Transverse colon (tissue), 4 donors: ENCODE results near the gene GSG1L.

Source experiments
- POLR2A ChIP-seq: fragments of 450-650 bp; IDR thresholded peaks from one replicate; pipeline ENCODE4 v1.6.1; 2016; ENCODE audit warnings: antibody characterized with exemption, mild to moderate bottlenecking, moderate library complexity
- POLR2AphosphoS5 ChIP-seq, 3 donors: sonication (generic); formaldehyde crosslinking; IDR thresholded peaks; one replicate each; pipeline ENCODE4 v1.6.1; 2016; ENCODE audit warnings: antibody characterized with exemption in 3 of 3
- TF ChIP-seq, protein P1 (sequence below), 5 experiments: fragments of 200-600 bp in 3 of 5; fragments of 450-650 bp in 2 of 5; sonication (generic) in 3 of 5; IDR thresholded peaks; 1 replicate in 2 of 5; 2 replicates in 3 of 5; pipeline ENCODE4 v1.5.1; 2016 to 2017; ENCODE audit warnings: antibody characterized with exemption in 5 of 5, inconsistent platforms in 3 of 5, mild to moderate bottlenecking in 2 of 5, moderate library complexity in 1 of 5

DNA sequence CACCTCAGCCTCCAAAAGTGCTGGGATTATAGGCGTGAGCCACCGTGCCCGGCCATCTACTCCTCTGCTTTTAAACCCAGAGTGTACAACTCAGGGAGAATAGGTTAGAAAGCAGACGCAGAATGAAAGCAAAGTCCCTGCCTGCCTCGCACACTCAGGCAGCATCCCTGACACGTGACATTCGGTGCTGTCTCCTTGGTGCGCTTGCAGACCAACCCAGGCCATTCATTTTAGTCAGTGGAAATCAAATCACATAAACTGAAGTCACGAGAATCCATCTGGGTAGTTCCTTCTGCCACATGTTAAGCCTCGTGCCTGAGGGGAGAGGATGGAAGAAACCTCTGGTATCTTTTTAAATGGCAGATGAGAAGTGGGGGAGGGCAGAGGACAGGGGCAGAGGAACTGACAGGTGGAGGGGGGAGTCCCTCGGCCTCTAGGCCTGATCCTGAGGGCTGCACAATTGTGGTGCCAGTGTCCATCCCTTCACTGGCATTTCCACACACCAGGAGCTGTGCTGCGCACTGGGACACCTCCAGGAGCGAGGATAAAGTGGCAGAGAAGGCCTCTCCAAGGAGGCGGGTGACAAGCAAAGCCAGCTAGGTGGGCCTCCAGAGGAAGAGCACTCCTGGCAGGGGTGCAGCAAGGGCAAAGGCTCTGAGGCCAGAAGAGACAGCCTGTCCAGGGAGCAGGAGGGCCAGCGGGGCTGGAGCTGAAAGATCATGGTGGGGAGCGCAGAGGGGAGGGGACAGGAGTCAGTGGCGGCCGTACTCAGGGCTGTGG, 317.2 kb downstream of the GSG1L start:
- TF ChIP-seq POLR2A = no peak
- TF ChIP-seq, protein P1, sequence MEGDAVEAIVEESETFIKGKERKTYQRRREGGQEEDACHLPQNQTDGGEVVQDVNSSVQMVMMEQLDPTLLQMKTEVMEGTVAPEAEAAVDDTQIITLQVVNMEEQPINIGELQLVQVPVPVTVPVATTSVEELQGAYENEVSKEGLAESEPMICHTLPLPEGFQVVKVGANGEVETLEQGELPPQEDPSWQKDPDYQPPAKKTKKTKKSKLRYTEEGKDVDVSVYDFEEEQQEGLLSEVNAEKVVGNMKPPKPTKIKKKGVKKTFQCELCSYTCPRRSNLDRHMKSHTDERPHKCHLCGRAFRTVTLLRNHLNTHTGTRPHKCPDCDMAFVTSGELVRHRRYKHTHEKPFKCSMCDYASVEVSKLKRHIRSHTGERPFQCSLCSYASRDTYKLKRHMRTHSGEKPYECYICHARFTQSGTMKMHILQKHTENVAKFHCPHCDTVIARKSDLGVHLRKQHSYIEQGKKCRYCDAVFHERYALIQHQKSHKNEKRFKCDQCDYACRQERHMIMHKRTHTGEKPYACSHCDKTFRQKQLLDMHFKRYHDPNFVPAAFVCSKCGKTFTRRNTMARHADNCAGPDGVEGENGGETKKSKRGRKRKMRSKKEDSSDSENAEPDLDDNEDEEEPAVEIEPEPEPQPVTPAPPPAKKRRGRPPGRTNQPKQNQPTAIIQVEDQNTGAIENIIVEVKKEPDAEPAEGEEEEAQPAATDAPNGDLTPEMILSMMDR (IDR thresholded peaks at IDR 0.05) = no peak
- TF ChIP-seq POLR2AphosphoS5 (IDR thresholded peaks at IDR 0.05) = no peak
